ENCODE data around the gene SEC14L1. TPM values are rescaled to one million over a fixed set of nuclear protein-coding genes. Genes with fewer than 3 reads are reported as not detected.

Gene SEC14L1
- 36.0 and 36.9 TPM in 2 replicates for total RNA-seq

DNA sequence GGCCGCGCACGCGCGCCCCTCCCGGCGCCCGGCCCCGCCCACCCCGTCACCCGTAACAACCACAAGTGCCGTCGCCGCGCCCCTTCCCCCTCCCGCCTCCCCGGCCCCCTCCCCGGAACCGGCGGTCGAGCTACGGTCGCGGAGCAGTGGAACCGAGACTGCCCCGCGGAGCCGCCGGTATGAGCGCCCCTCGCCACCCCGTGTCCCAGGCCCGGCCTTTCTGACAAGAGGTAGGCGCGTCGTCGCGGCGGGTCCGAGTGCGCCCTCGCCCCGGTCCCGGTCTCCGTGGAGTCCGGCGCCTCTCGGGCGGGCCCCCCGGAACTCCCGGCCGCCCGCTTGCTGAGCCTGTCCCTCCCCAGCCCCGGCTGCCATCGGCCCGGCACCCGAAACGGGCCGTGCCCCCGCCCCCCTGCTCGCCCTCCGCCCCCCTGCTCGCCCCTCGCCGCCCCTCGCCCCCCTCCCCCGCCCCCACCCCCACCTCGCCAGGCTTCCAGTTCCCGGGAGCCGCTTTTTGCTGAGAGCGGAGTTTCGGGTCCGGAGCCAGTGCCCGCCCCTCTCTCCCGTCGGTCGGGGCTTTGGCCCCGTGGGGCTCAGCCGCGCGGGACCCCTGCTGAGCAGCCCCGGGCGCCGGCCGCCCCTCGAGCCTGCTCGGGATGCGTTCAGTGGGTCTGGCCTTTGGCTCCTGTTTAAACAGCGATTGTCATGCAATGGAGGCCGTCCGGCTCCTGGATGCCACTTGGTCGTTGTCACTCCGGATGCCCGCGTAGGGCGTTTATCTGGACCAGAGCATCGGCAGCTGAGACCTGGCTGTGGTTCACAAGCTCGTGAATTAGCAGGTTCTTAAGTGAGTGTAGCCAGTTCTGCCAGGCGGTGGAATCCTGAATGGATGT, at the start of gene SEC14L1:
Gene SEC14L1, plus strand, starts transcription at position 92 of the 890 bp plus-strand sequence. CDS start 2,628 bp downstream, outside the sequence.

Small RNAs within 50 kb of the gene (small RNA-seq; reads per million reads assigned to genes)
- not detected for gene RNU4-47P
